CD4-positive, CD25-positive, alpha-beta regulatory T cell (primary cell): ENCODE results near the gene ZNF605. TPM values are rescaled to one million over a fixed set of nuclear protein-coding genes. Genes with fewer than 3 reads are reported as not detected.
"Not testable (repeated sequence)": the region's sequence is repeated elsewhere in the genome, so short reads cannot be mapped to it uniquely, and the experiment has no call there.

Source experiments
- ATAC-seq, 2 donors: fragments of 150-1000 bp; cut with Tn5 transposase; one replicate each; pipeline ENCODE4 v1.10.0; 2021; ENCODE audit warnings: low read depth in 2 of 2, moderate number of reproducible peaks in 2 of 2, moderate library complexity in 1 of 2
- DNase-seq, 3 donors: peaks; one replicate each; pipeline versions ENCODE4 v3.0.0 to v3.0.0-alpha.2; 2012 to 2022; ENCODE audit warnings: mixed read lengths in 1 of 3
- H3K27ac ChIP-seq: one replicate; pipeline ENCODE4 v1.7.0; 2013; ENCODE audit warnings: mild to moderate bottlenecking, low read length; ENCODE audit not compliant: insufficient read depth, poor library complexity, severe bottlenecking
- H3K27me3 ChIP-seq: one replicate; pipeline ENCODE4 v1.7.0; 2013; ENCODE audit warnings: low read length; ENCODE audit not compliant: control insufficient read depth, insufficient read depth
- H3K36me3 ChIP-seq: one replicate; pipeline ENCODE4 v1.7.0; 2013; ENCODE audit warnings: mild to moderate bottlenecking, low read length, moderate library complexity; ENCODE audit not compliant: control insufficient read depth, insufficient read depth
- H3K4me1 ChIP-seq: 2 replicates; pipeline ENCODE4 v1.7.0; 2013; ENCODE audit warnings: mild to moderate bottlenecking, low read length; ENCODE audit not compliant: insufficient read depth, control insufficient read depth, poor library complexity, severe bottlenecking
- H3K4me3 ChIP-seq: one replicate; pipeline ENCODE4 v1.7.0; 2013; ENCODE audit warnings: low read depth, mild to moderate bottlenecking, low read length, moderate library complexity
- H3K9me3 ChIP-seq, 2 experiments: 1 replicate in 1 of 2; 2 replicates in 1 of 2; pipeline ENCODE4 v1.7.0; 2013; ENCODE audit warnings: low read length in 2 of 2, mild to moderate bottlenecking in 1 of 2, moderate library complexity in 1 of 2; ENCODE audit not compliant: control insufficient read depth in 2 of 2
- H3K27ac Mint-ChIP-seq, 3 donors: one replicate each; pipeline ENCODE4 v1.8.0; 2020 to 2022; ENCODE audit warnings: mild to moderate bottlenecking in 3 of 3, mixed read lengths in 3 of 3, moderate library complexity in 2 of 3
- H3K27me3 Mint-ChIP-seq: one replicate; pipeline ENCODE4 v1.8.0; 2022; ENCODE audit warnings: mild to moderate bottlenecking, mixed read lengths
- H3K36me3 Mint-ChIP-seq: one replicate; pipeline ENCODE4 v1.8.0; 2020; ENCODE audit warnings: mixed read lengths
- H3K4me1 Mint-ChIP-seq, 4 donors: one replicate each; pipeline ENCODE4 v1.8.0; 2020 to 2022; ENCODE audit warnings: mixed read lengths in 4 of 4, mild to moderate bottlenecking in 1 of 4
- H3K4me3 Mint-ChIP-seq, 4 donors: one replicate each; pipeline ENCODE4 v1.8.0; 2020 to 2022; ENCODE audit warnings: mild to moderate bottlenecking in 4 of 4, mixed read lengths in 4 of 4, moderate library complexity in 3 of 4
- H3K9me3 Mint-ChIP-seq, 7 donors: one replicate each; pipeline ENCODE4 v1.8.0; 2020 to 2022; ENCODE audit warnings: mixed read lengths in 7 of 7, mild to moderate bottlenecking in 3 of 7, moderate library complexity in 2 of 7
- polyA plus RNA-seq, 4 donors: library from polyadenylated mRNA; unstranded; fragments of 300-500 nt; fragmentation: Illumina TruSeq; gene quantifications; one replicate each; pipeline ENCODE4 v1.2.3, GENCODE V29; 2021
- total RNA-seq: library from RNA; stranded (reverse); gene quantifications from one replicate; pipeline ENCODE4 v1.2.3, GENCODE V29; 2022

ZNF605 gene
- total RNA-seq = 3.1 TPM
- 1 to 10 TPM in 3 of 4 donors, under 1 TPM in 1; 0.83 to 2.6 (median 1.7) TPM for polyA plus RNA-seq

GRCh38 chr12:132956011-132956788, at the start of gene ZNF605:
Gene ZNF605, minus strand, starts transcription at chr12:132956306. Its CDS starts 10,671 bp downstream, at chr12:132945635.
- H3K27me3 Mint-ChIP-seq = no peaks in the 10 kb centered on the region
- Histone ChIP-seq H3K36me3 (no peaks in the 10 kb centered on the region), H3K4me3 (peak within 1 kb of the TSS; percentile 92), H3K27ac (peak within 1 kb of the TSS; percentile 76), H3K27me3 (no peaks in the 10 kb centered on the region), H3K9me3 (peaks cover 7 to 25% of the 10 kb centered on the region in 2 experiments), H3K4me1 (peaks cover 15% of the 10 kb centered on the region)
- peaks cover 5% of the 10 kb centered on the region for H3K36me3 Mint-ChIP-seq
- DNase-seq (peak; percentile 80 to 86 (median 80)), ATAC-seq (peak; percentile 88 to 90)
- H3K4me3 Mint-ChIP-seq = peak within 1 kb of the TSS; percentile 93 to 98 (median 97)
- peaks cover 0 to 19% (median 3%) of the 10 kb centered on the region in 7 donors for H3K9me3 Mint-ChIP-seq
- H3K4me1 Mint-ChIP-seq = peaks cover 10 to 41% (median 21%) of the 10 kb centered on the region in 4 donors
- H3K27ac Mint-ChIP-seq = peak within 1 kb of the TSS; percentile 76 to 96 (median 77)

DNA sequence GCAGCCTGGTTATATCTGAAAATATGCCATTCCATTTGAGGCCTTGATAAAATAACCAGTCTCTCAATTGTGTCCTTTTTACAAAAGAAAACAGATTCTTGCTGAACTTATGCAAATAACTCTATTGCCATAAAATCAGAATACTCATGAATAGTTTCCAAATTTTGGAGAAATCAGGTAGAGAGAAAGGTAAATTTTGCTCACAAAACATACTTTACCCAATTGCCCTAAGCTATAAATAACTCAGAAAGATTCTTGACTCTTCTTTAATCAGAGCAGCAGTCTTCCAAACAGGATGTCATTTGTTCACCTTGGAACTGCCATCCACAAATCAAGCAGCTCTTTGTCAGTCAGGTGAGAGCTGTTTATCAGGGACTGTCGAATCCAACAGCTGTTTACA, 42.6 kb upstream of the ZNF605 start:
- Mint-ChIP-seq H3K36me3 (peaks cover 46% of the 10 kb centered on the region), H3K4me1 (peaks cover 0 to 11% (median 5%) of the 10 kb centered on the region in 4 donors), H3K9me3 (peaks cover 0 to 88% (median 32%) of the 10 kb centered on the region in 7 donors), H3K4me3 (no peak overlapping the region), H3K27me3 (no peaks in the 10 kb centered on the region), H3K27ac (no peak overlapping the region)
- DNase-seq (no peak), ATAC-seq (no peak)
- Histone ChIP-seq H3K36me3 (peaks cover 53% of the 10 kb centered on the region), H3K27me3 (no peaks in the 10 kb centered on the region), H3K27ac (no peak overlapping the region), H3K4me1 (no peaks in the 10 kb centered on the region), H3K4me3 (no peak overlapping the region), H3K9me3 (peaks cover 73 to 92% of the 10 kb centered on the region in 2 experiments)

DNA sequence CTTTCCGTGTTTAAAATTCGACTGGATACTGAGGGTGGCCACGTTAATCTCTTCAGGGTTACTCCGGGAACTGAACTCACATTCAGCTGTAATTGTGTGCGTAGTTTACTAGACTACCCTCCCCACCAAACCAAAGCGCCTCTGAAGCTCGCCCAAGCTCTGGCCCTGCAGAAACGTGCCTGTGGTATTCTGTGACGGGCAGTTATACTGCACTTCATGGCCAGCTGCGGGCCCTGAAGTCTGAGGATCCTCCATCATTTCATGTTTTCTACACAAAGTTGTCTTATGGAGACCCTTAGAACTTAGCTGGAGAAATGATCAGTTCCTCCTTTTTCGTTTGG, 30.7 kb upstream of the ZNF605 start:
- peak overlapping the region; percentile 93 to 98 (median 95) for H3K4me3 Mint-ChIP-seq
- Histone ChIP-seq H3K4me1 (peaks cover 20% of the 10 kb centered on the region), H3K27ac (peak overlapping the region; percentile 81), H3K9me3 (peaks cover 17 to 42% of the 10 kb centered on the region in 2 experiments), H3K27me3 (peaks cover 2% of the 10 kb centered on the region), H3K36me3 (peaks cover 33% of the 10 kb centered on the region), H3K4me3 (peak overlapping the region; percentile 83)
- DNase-seq (no peak), ATAC-seq (no peak)
- H3K4me1 Mint-ChIP-seq = peaks cover 18 to 43% (median 24%) of the 10 kb centered on the region in 4 donors
- peaks cover 31% of the 10 kb centered on the region for H3K36me3 Mint-ChIP-seq
- H3K9me3 Mint-ChIP-seq = peaks cover 0 to 39% (median 21%) of the 10 kb centered on the region in 7 donors
- H3K27ac Mint-ChIP-seq = peak overlapping the region; percentile 33 to 97 (median 96)
- no peaks in the 10 kb centered on the region for H3K27me3 Mint-ChIP-seq

DNA sequence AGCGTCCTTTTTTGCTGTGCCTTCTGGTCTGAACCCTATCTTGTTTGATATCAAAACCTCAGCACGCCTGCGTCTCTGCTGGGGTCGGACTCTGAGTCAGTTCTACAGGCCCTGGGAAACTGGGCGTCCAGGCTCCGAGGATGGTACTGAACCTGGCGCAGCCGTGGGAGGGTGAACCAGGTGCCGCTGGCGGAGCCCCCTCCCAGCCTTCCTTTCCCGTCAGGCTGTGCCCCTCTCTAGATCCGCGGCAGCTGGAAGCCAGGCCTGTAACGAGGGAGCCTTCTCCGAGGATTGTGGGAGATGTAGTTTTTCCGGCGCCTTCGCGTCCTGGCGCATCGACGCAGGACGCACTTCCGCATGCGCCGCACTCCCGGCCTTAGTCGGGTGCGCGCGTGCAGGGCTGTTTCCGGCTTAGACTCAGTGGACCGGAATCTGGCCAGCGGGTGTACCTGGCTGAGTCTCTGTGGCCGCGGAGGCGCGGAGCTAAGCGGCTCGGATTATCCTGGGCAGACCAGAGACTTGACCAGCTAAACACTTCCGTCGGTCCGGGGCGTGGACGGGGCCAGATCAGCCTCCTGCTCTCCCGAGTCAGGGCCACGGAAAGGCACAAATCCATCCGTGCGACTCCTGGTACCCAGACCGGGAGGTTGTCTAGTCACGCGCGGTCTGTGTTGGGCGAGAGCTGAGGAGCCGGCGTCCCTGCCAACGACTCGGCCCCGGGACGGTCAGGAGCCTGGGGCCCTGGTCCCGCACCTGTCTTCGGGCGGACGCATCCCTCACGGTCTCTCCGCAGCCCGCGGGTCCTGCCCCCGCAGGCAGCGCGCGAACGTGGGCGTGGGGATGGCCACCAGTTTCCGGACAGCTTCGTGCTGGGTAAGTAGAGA, 30.1 kb upstream of the ZNF605 start, which contains the start of gene ZNF26:
TSS of gene ZNF26 (plus strand) at position 367 of the 884 bp plus-strand sequence. CDS start at position 841, 474 bp downstream.
- Mint-ChIP-seq H3K27ac (peak within 1 kb of the TSS; percentile 91 to 97 (median 96)), H3K36me3 (peaks cover 31% of the 10 kb centered on the region), H3K9me3 (peaks cover 0 to 39% (median 21%) of the 10 kb centered on the region in 7 donors), H3K4me3 (peak within 1 kb of the TSS; percentile 93 to 98 (median 95)), H3K4me1 (peaks cover 18 to 43% (median 24%) of the 10 kb centered on the region in 4 donors), H3K27me3 (no peaks in the 10 kb centered on the region)
- Histone ChIP-seq H3K27ac (peak within 1 kb of the TSS; percentile 81), H3K4me3 (peak within 1 kb of the TSS; percentile 83), H3K36me3 (peaks cover 28% of the 10 kb centered on the region), H3K9me3 (peaks cover 17 to 36% of the 10 kb centered on the region in 2 experiments), H3K27me3 (peaks cover 2% of the 10 kb centered on the region), H3K4me1 (peaks cover 20% of the 10 kb centered on the region)
- DNase-seq (peak; percentile 79 to 96 (median 89)), ATAC-seq (peak; percentile 96 to 98)

GRCh38 chr12:132976870-132977269, 20.8 kb upstream of the ZNF605 start:
- H3K27me3 ChIP-seq, H3K4me1 Mint-ChIP-seq, DNase-seq, H3K36me3 ChIP-seq, ATAC-seq, H3K27ac Mint-ChIP-seq, H3K4me3 Mint-ChIP-seq, H3K4me3 ChIP-seq, H3K27ac ChIP-seq, H3K27me3 Mint-ChIP-seq, H3K4me1 ChIP-seq, H3K36me3 Mint-ChIP-seq: not testable (repeated sequence)
- H3K9me3 Mint-ChIP-seq = peaks cover 4 to 36% (median 17%) of the 10 kb centered on the region in 7 donors
- H3K9me3 ChIP-seq = peaks cover 17 to 26% of the 10 kb centered on the region in 2 experiments

DNA sequence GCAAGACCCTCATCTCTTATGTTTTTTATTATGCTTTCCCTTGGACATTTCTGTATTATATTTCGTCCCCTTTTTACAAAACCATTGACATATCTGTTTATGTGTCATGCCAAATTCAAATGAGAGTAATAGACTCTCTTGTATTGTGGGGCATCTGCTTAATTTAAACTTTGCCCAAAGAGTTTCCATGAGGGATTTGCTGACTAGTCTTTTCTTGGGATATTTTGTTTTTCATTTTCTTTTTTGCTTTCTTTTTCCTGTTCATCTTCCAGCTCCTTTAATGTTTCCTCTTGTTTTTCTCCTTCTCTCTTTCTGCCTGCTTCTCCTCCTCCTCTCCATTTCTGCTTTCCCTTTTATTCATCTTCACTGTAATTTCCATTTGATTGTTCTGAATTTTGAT, 16.3 kb upstream of the ZNF605 start:
- no peak overlapping the region for H3K4me3 Mint-ChIP-seq
- H3K4me1 ChIP-seq = no peaks in the 10 kb centered on the region
- no peaks in the 10 kb centered on the region for H3K4me1 Mint-ChIP-seq
- ATAC-seq (no peak), DNase-seq (no peak)
- no peaks in the 10 kb centered on the region for H3K36me3 Mint-ChIP-seq
- H3K9me3 Mint-ChIP-seq = peaks cover 4 to 38% (median 13%) of the 10 kb centered on the region in 7 donors
- no peaks in the 10 kb centered on the region for H3K27me3 ChIP-seq
- H3K4me3 ChIP-seq = no peak overlapping the region
- no peaks in the 10 kb centered on the region for H3K36me3 ChIP-seq
- H3K27me3 Mint-ChIP-seq = no peaks in the 10 kb centered on the region
- peaks cover 23 to 26% of the 10 kb centered on the region in 2 experiments for H3K9me3 ChIP-seq
- H3K27ac Mint-ChIP-seq = no peak overlapping the region
- no peak overlapping the region for H3K27ac ChIP-seq

DNA sequence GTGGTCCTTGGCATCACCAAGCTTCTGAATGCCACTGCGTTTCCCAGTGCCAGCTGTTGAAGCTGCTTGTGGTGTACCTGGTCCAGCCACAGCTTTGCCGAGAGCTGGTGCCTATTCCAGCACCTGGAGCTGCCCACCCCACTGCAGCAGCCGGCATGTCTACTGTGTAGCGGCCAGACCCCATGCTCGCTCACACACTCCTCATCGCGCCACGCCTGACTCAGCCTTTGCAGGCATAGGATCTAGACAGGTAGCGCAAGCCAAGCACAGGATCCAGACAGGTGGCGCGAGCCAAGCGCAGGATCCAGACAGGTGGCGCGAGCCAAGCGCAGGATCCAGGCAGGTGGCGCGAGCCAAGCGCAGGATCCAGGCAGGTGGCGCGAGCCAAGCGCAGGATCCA, 11.6 kb upstream of the ZNF605 start:
- H3K36me3 ChIP-seq = no peaks in the 10 kb centered on the region
- H3K9me3 ChIP-seq = peaks cover 4 to 37% of the 10 kb centered on the region in 2 experiments
- DNase-seq = no peak
- no peak for ATAC-seq
- no peak overlapping the region for H3K4me3 ChIP-seq
- H3K36me3 Mint-ChIP-seq = peaks cover 13% of the 10 kb centered on the region
- H3K4me3 Mint-ChIP-seq = no peak overlapping the region
- no peaks in the 10 kb centered on the region for H3K27me3 ChIP-seq
- H3K27me3 Mint-ChIP-seq = no peaks in the 10 kb centered on the region
- no peak overlapping the region for H3K27ac Mint-ChIP-seq
- peaks cover 0 to 4% (median under 1%) of the 10 kb centered on the region in 4 donors for H3K4me1 Mint-ChIP-seq
- H3K4me1 ChIP-seq = no peaks in the 10 kb centered on the region
- H3K27ac ChIP-seq = no peak overlapping the region
- peaks cover 0 to 35% (median 7%) of the 10 kb centered on the region in 7 donors for H3K9me3 Mint-ChIP-seq
